Measurements from ENCODE around the gene DDC. TPM values are rescaled to one million over a fixed set of nuclear protein-coding genes. Genes with fewer than 3 reads are reported as not detected.
"Not testable (repeated sequence)": the region's sequence is repeated elsewhere in the genome, so short reads cannot be mapped to it uniquely, and the experiment has no call there.

The DDC gene
- total RNA-seq, 1 donor from 2014 or later = 3.0 TPM

DNA sequence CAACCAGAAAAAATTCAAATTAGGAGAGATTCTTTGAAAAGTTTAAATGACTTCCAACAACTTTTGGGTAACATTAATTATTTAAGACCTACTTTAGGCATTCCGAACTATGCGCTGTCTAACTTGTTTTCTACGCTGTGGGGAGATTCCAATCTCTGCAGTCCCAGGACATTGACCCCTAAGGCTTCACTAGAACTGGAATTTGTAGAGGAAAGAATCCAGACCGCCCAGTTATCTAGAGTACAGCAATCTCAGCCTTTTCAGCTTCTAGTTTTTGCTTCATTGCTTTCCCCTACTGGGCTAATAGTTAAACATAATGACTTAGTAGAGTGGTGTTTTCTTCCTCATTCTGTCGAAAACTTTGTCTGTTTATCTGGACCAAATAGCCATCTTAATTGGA is 14.9 kb upstream of the DDC start:
- TF ChIP-seq, protein P1, sequence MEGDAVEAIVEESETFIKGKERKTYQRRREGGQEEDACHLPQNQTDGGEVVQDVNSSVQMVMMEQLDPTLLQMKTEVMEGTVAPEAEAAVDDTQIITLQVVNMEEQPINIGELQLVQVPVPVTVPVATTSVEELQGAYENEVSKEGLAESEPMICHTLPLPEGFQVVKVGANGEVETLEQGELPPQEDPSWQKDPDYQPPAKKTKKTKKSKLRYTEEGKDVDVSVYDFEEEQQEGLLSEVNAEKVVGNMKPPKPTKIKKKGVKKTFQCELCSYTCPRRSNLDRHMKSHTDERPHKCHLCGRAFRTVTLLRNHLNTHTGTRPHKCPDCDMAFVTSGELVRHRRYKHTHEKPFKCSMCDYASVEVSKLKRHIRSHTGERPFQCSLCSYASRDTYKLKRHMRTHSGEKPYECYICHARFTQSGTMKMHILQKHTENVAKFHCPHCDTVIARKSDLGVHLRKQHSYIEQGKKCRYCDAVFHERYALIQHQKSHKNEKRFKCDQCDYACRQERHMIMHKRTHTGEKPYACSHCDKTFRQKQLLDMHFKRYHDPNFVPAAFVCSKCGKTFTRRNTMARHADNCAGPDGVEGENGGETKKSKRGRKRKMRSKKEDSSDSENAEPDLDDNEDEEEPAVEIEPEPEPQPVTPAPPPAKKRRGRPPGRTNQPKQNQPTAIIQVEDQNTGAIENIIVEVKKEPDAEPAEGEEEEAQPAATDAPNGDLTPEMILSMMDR (IDR thresholded peaks at IDR 0.05) = no peak
- Histone ChIP-seq H3K4me1 (no peaks in the 10 kb centered on the region), H3K27ac (no peak overlapping the region), H3K27me3 (ENCODE audit: low read depth) (no peaks in the 10 kb centered on the region), H3K36me3 (no peaks in the 10 kb centered on the region), H3K4me3 (no peak overlapping the region), H3K9me3 (peaks cover 6% of the 10 kb centered on the region)
- ATAC-seq (no peak), DNase-seq (no peak)
- intact Hi-C loops (cut with DNase I) = no loop called here

DNA sequence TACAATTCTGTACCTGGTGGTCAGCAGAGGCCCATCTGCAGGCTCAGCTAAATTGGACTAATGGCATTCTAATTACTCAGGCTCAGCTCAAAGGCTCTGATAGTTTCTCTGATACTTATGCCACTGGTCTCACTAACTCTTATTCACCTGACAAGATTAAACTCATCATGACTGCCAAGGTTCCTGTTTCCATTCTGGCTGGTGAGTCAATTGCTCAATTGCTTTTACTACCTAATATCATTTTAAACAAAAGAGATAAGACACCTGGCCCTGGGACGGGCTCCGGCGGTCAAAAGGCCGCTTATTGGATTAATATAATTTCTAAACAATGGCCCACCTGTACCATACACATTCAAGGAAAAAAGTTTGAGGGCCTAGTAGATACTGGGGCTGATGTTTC is 12.9 kb upstream of the DDC start:
- H3K4me3 ChIP-seq; intact Hi-C loops (cut with DNase I); ATAC-seq; H3K9me3 ChIP-seq; H3K36me3 ChIP-seq; H3K4me1 ChIP-seq; H3K27ac ChIP-seq; DNase-seq; H3K27me3 ChIP-seq (ENCODE audit: low read depth): not testable (repeated sequence)

DNA sequence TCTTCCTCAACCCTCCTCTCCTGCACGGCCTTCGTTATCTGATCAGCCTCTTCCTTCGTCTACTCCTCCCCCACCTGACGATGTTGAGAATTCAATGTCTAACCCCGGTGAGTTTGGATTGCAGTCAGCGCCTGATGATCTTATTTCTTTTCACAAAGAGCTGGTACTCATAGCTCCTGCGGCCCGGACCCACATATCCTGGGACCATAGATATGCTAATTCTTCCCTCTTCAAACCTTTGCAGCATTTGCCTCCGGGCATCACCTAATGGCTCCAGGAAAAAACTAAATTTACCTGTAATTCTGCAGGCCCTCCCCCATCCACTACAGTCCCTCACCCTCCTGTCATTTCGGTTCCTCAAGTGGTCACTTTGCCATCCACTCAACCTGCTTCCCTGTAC is 12.4 kb upstream of the DDC start:
- Histone ChIP-seq H3K27ac (no peak overlapping the region), H3K36me3 (no peaks in the 10 kb centered on the region), H3K4me3 (no peak overlapping the region), H3K9me3 (no peaks in the 10 kb centered on the region), H3K27me3 (ENCODE audit: low read depth) (no peaks in the 10 kb centered on the region), H3K4me1 (no peaks in the 10 kb centered on the region)
- DNase-seq (no peak), ATAC-seq (no peak)
- intact Hi-C loops (cut with DNase I) = no loop called here
- TF ChIP-seq, protein P1 (IDR thresholded peaks at IDR 0.05) = no peak

DNA sequence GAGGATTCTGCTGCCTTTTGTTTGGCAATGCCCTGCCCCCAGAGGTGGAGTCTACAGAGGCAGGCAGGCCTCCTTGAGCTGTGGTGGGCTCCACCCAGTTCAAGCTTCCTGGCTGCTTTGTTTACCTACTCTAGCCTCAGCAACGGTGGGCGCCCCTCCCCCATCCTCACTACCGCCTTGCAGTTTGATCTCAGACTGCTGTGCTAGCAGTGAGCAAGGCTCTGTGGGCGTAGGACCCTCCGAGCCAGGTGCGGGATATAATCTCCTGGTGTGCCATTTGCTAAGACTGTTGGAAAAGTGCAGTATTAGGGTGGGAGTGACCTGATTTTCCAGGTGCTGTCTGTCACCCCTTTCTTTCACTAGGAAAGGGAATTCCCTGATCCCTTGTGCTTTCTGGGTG is 11.2 kb upstream of the DDC start:
- DNase-seq; H3K9me3 ChIP-seq; ATAC-seq; H3K4me3 ChIP-seq; H3K4me1 ChIP-seq; H3K36me3 ChIP-seq; intact Hi-C loops (cut with DNase I); H3K27me3 ChIP-seq (ENCODE audit: low read depth); H3K27ac ChIP-seq: not testable (repeated sequence)

DNA sequence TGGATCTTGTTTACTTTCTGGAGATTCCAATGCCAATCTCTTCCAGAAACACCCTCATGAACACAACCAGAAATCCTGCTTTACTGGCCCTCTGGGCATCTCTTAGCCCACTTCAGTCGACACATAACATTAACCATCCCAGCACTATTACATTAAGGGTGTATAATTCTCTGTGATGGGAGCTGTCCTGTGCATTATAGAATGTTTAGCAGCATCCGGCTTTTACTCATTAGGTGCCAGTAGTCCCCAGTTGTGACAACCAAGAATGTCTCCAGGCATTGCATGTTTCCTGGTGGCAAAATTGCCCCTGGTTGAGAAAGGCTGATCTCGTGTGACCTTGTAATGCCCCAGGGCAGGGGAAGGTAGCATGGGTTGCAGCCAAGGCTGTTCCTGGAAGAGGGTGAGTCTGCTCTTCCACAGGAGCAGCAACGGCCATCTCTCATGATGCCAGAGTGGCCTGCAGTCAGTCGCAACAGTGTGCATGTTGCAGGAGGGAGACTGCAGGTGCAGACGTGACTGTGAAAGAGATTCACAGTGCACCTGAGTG is 2.6 kb upstream of the DDC start:
- ATAC-seq (no peak), DNase-seq (no peak)
- intact Hi-C loops (cut with DNase I) = no loop called here
- Histone ChIP-seq H3K9me3 (no peaks in the 10 kb centered on the region), H3K27ac (no peak overlapping the region), H3K4me3 (no peak overlapping the region), H3K27me3 (ENCODE audit: low read depth) (no peaks in the 10 kb centered on the region), H3K4me1 (peaks cover 7% of the 10 kb centered on the region), H3K36me3 (no peaks in the 10 kb centered on the region)
- TF ChIP-seq, protein P1 (IDR thresholded peaks at IDR 0.05) = no peak

DNA sequence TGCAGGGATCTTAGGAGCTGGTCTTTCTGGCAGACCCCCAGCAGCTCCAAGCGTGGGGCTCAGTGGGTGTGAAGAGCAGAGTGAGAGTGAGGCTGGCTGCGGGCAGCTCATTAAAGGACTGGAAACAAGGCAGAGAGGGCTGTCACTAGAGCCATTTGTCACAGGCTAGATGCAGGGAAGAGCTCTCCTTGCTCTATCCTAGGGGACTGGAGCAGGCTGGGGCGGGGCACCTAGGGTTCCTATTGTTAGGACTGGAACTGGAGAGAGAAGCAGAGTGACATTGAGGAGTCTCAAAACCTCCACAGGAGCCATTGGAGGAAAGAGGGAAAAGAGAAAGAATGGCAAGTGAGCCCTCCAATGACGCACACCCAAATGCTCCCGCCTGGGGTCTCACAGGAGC is 772 bp upstream of the DDC start:
- no peak for DNase-seq
- intact Hi-C loops (cut with DNase I) = no loop called here
- H3K4me1 ChIP-seq = peaks cover 7% of the 10 kb centered on the region
- TF ChIP-seq, protein P1 (IDR thresholded peaks at IDR 0.05) = no peak
- no peak overlapping the region for H3K4me3 ChIP-seq
- no peaks in the 10 kb centered on the region for H3K36me3 ChIP-seq
- no peak overlapping the region for H3K27ac ChIP-seq
- no peaks in the 10 kb centered on the region for H3K27me3 ChIP-seq (ENCODE audit: low read depth)
- peak; percentile 12 to 29 for ATAC-seq
- no peaks in the 10 kb centered on the region for H3K9me3 ChIP-seq

DNA sequence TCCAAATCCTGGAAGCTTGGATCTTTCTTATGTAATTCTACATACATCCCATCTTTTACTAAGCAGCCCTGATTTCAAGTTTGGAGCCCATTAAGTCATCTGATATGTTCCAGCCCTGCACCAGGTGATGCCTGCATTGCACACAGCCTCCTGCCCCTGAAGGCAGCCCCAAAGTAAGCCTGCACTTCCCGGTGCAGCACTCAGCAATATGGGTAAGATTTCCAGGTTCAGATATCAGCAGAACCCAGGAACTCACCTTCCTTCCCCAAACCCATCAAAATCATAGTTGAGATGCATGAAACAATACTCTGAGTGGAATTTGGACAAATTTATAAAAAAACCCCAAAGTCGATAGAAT is 333 bp upstream of the DDC start:
- H3K27me3 ChIP-seq (ENCODE audit: low read depth) = no peaks in the 10 kb centered on the region
- intact Hi-C loops (cut with DNase I) = no loop called here
- H3K4me1 ChIP-seq = peaks cover 7% of the 10 kb centered on the region
- no peak overlapping the region for H3K27ac ChIP-seq
- TF ChIP-seq, protein P1 (IDR thresholded peaks at IDR 0.05) = no peak
- no peak overlapping the region for H3K4me3 ChIP-seq
- H3K9me3 ChIP-seq = no peaks in the 10 kb centered on the region
- no peaks in the 10 kb centered on the region for H3K36me3 ChIP-seq
- peak in 1 of 2 donors; percentile 14 for ATAC-seq
- no peak for DNase-seq

Measured in lower lobe of right lung (tissue), 2 donors.